T1000 (cell line): ENCODE results near the gene MAPKAPK3.

Experiments used
- DNase-seq: peaks from one replicate; lab custom pipeline; 2025; ENCODE audit warnings: mixed read lengths; lab: John Stamatoyannopoulos, UW

Gene MAPKAPK3

DNA sequence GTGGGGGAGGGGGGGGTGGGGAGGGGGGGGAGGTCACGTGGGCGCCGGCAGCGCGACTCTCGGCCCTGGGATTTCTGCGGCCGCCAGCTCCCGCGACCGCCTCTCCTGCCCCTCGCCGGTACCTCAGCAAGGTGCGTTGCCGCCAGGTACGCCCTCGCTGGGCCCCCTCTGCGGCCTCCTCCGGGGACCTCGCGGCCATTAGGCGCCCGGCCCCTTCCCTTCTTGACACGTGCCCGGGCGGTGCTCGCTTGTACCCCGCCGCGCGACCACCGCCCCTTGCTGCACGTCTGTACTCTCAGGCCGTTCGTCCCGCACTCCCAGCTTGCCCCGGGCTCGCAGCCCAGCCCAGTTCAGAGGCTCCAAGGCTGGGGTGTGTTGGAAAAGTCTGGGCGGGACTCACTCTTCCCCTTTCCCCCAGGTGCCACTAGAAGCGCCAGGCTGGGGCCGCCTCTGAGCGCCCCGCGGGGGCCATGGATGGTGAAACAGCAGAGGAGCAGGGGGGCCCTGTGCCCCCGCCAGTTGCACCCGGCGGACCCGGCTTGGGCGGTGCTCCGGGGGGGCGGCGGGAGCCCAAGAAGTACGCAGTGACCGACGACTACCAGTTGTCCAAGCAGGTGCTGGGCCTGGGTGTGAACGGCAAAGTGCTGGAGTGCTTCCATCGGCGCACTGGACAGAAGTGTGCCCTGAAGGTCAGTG lies at the start of gene MAPKAPK3:
Gene MAPKAPK3 (plus strand): TSS at position 56 of the 696 bp plus-strand sequence. CDS start 415 bp downstream, at position 471.
- no peak for DNase-seq

DNA sequence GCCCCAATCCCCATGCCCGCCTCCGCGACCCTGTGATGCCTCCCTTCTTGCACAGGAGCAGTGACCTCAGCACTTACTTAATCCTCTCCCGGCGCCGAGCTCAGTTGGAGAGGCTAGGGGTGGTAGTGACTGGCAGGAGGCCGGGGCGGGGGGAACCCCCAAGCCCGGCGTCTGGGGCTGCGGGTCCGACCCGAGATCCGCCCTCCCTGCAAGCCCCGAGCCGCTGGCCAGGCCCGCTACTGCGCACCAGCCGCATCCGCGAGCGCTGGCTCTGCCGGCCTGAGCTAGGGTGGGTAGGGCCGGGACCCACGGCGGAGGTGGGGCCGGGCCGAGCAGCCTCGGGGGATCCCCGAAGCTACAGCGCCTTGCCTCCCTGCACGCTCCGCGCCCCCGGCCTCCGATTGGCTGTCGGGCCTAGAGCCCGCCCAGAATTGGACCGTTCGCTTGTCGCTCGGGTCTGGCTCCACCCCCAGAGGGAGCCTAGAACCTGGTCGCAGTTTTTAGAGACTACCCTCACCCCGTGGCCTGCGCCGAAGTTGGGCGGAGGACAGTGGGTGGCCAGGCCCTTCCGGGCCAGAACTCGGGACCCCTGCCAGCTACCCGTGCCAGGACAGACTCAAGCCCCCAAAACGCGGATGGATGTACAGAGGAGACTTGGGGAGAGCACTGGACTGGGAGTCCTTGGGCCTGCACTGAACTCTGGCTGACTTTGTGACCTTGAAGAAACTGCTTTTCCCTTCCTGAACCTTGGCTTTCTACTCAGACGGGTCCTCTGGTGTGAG lies 49.4 kb upstream of the MAPKAPK3 start, which contains the start of gene C3orf18:
Gene C3orf18 (minus strand): TSS at position 362 of the 782 bp plus-strand sequence. CDS start 2,048 bp downstream, outside the sequence.
- peak; percentile 87 for DNase-seq

DNA sequence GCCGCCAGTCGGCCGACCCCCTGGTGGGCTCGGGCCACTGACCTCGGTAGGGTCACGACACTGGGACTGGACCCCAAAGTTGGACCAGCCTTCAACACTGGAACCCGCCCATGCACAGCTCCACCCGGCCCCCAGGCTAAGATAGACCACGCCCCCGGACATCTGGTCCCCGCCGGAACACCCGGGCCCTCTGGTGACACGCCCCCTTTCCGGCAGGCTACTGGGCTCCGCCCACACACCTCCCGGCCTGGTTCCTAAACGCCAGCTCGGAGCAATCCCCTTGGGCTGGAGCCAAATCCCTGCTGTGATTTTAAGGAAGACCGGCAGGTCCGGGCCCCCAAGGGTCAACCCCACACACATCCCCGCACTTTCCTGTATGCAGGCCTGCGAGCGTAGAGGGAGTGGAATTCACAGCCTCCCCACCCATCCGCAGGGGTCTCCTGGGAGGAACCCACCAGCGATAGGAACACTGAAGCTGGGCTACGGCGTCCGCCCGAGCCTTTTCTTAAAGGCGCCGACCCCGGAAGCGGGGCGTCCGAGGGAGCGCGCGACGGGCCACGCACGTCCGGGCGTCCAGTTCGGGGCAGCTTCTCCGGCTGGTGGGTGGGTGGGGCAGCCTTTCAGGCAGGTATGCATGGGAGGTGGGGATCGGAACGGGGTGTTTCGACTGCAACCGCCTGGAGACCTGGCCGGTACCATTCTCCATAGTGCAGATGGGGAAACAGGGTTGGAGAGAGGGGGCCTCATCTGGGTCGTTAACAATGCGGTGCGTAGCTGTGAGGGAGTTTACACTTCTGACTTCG lies 47.8 kb upstream of the MAPKAPK3 start, which contains the start of gene HEMK1:
Gene HEMK1 (plus strand): TSS at position 576 of the 803 bp plus-strand sequence. CDS start 1,583 bp downstream, outside the sequence.
- DNase-seq: peak; percentile 97

DNA sequence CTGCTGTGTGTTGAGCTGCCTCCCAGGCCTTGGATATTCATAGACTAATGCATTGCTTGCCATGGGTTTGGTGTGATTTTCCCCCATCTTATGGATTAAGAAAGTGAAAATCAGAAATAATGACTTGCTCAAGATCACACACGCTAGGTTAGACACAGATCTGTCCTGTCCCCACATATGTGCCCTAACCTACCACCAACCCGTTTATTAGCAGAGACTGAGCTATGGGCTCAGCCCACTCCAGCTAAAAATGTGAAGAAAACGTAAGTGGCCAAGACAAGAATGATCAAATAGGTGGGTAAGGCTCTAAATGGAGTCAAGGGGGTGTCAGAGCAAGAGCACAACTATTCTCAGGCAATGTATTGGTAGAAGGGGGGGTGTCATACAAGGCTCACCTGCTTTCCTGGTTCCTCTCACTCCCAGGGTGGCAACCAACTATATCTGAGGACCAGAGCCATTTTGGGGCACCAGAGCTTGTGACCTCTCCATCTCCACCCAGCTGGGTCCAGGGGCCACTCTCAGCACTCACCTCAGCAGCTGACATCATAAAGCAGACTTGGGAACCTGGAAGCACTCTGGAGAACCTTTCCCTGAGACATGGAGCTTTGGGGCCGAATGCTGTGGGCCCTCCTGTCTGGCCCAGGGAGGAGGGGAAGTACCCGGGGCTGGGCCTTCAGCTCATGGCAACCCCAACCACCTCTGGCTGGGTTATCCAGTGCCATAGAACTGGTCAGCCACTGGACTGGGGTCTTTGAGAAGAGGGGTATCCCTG lies 46.3 kb upstream of the MAPKAPK3 start:
- no peak for DNase-seq

DNA sequence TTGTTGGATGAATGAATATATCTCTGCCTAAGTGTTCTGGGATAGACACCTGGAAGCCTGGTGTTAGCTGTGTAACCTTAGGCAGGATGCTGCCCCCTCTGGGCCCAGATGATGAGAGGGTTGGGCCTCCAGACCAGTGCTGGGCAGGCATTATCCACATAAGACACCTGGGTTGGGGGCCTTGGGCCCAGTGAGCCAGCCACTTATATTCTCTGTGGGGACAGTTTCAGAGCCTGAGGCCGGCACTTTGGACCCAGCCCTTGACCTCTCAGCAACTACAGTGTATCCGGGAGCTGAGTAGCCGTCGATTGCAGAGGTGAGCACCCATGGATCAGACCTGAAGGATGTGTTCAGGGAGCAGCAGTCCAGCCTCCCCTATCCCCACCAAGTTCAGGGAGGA lies 45.5 kb upstream of the MAPKAPK3 start:
- DNase-seq: no peak

DNA sequence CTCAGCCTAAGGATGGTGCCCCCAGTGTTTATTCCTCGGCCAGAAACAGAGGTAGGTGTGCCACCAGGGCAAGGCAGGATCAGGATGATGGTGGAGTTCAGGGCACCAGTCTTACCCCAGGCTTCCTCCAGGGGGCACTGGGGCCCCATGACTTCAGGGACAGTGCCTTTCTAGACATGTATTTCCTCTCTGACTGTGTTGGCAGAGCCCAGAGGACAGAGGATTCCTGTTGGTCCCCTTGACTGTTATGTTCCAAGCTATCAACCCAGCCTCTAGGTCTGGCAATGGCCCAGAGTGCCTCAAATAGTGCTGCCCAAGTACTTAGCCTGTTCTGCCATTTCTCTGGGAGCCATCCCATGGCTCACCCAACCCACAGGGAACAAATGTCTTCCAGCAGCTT lies 44.8 kb upstream of the MAPKAPK3 start:
- DNase-seq: peak; percentile 57

DNA sequence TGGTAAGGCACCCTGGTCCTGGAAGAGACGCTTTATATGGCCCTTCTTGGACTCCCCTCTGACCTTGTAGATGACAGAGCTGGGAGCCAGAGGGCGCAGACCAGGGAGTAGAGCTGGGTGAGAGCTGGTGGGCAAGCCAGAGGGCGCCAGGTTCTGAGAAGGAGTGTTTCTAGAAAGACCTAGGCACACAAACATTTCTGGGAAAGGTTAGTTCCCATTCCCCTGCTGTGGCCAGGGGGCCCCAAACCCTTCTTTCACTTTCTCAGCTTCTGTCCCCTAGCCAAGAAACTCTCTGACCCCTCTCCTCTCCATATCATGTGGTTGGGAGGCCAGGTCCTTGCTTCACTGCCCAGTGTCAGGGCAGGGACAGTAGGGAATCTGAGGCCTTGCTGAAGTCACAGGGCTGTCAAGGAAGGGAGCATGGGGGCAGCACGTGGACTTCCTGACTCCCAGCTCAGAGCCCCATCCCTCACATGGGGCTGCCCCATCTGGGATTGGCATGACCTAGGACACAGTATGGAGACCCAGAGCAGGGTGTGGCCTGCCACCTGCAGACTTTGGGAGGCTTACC lies 44.1 kb upstream of the MAPKAPK3 start:
- DNase-seq: no peak

DNA sequence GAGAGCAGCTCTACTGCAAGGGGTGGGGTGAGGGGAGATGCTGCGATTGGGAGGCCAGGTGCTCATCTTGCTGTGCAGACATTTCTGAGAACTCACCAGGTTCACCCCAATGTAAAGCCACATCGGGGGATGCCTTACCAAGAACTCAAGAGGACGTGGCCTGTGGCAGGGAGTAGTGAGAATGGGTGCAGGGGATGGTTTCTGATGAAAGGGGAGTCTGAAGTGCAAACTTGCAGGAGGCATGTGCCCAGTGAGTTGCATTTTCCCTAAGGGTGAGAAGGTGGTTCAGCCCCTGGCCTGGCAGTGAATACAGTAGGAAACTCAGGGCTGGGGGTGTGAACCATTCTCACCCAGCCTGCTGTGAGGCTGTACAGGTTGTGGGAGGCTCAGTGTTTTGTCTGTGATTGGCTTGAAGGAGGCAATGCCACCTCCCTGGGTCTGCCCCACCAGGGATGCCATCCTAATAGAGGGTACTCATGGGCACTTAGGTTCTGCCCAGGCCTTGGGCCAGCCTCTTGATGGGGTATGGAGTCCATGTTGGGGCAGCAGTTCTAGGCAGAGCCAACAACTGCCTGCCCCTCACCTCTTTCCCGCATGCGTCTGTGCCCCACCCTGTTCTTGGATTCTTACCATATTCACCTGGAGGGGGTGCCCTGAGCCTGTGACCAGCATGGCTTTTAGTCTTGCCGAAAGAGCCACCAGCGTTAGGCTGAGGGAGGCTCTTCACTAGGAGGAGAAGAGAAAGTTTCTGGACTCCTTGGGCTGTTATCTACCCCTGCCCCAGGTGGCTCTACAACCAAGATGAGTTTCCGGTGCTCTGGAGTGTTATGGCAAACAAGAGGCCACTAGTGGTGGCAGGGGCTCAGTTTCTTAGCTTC lies 43.1 kb upstream of the MAPKAPK3 start:
- DNase-seq: no peak

DNA sequence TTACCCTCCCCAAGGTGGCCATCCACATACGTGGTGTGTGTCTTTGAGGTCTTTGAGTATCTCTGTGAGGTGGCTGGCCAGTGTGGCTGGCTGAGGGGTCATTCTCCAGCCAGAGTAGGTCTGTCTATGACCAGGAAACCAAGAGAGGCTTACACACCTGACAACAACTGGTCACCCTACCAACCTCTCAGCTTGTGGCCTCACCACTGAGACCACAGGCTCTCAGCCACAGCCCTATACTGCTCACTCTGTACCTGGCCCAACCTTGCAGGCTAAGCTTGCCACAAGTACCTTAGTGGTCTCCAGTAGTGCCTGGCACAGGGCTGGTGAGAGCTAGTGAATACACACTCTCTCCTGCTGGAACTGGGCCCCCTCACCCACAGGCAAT lies 42.5 kb upstream of the MAPKAPK3 start:
- no peak for DNase-seq

DNA sequence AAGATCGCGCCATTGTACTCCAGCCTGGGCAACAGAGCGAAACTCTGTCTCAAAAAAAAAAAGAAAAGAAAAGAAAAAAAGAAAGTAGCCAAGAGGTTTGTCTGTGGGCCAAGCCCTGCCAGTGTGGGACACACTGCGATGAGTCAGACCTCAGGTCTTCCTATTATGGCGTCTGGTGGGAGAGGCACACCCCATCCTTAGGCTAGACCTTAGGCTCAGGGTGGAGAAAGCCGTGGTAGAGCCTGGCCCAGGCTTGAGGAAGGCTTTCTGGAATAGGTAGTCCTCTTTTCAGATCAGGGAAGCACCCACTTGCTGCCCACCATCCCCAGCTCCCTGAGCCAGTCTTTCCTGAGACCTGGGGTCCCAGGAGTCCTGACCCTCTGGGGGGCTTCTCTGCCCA lies 41.6 kb upstream of the MAPKAPK3 start:
- no peak for DNase-seq

DNA sequence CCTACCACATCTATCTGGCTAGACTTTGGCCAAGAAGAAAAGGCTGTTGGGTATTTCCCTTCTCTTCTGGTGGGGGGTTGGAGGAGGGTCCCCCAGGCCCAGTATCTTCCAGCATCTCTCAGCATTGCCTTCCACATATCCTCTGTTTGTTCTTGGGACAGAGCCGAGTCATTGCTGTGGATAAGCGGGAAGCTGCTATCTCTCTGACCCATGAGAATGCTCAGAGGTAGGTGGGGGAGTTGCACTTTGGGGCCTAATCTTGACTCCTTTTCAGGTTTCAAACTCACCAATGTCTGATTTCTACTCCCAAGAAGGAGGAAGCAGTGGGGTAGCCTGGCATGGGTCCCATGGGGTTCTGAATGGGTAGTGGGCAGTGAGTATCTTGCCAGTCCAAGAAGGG lies 39.6 kb upstream of the MAPKAPK3 start:
- no peak for DNase-seq

DNA sequence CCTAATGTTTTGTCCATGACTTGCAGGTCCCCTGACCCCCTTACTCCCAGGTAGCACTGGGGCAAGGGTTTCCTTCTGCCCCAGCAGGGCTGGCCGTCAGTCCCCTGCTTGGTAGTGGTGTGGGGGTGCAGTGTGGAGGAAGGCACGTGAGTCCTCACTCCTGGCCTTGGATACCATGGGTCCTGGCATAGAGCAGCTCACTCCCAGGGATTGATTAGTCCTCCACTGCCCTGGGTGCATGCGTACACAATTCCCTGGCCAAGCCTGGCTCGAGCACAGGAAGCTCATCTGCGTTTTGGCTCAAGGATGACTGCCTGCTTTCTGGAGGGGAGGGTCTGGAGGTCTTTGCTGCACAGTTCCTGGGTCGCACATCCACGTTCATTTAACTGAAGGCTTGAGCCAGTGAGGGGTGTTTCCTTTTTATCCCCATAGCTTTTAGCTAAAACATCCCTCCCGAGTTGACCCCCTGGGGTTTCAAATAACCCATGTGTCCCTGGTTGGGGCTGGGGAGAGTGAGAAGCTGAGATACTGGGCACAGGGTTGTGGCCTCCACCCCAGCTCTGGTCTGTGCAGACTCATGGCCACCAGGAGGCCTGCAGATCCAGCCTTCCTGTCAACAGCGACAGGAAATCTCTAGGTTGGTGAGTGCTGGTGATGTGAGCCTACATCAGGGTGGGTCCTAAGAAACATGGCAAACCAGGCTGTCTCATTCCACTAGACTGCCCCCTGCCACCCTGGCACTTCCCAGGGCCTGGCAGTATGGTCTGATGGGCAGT lies 36.1 kb upstream of the MAPKAPK3 start:
- no peak for DNase-seq

DNA sequence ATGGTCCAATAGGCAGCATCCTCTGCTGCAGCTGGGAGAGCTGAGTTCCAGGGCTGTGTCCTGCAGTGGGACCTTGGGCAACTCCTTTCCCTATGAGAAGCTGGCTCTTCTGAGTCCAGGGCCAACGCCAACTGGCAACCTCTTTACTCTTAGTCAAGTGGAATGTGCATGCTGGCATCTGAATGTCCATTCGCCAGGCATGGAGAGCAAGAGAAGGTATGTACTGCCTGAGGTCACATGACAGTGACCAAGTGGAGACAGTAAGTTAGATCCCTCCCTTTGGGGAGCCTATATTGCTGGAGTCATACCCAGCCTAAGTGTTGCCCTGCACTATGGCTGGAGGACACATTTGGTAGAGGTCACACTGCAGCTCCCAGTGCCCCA lies 35.5 kb upstream of the MAPKAPK3 start:
- no peak for DNase-seq

DNA sequence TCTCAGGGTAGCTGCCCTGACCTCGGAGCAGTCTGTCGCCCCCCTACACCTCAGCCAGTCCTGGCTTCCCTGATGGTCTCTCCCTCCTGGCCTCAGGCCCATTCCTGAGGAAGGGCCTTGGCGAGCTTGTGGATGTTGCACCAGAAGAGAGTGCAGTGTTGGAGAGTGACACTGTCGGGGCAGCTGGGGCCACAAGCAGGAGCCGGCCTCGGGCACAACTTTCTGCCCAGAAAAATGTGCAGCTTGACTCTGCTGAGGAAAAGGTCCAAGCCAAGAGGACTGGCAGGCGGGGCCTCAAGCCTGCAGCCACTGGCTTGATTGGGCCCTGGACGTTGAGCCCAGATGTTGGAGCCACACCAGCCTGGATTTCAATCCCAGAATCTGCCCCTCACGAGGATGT lies 34.9 kb upstream of the MAPKAPK3 start:
- DNase-seq: no peak

DNA sequence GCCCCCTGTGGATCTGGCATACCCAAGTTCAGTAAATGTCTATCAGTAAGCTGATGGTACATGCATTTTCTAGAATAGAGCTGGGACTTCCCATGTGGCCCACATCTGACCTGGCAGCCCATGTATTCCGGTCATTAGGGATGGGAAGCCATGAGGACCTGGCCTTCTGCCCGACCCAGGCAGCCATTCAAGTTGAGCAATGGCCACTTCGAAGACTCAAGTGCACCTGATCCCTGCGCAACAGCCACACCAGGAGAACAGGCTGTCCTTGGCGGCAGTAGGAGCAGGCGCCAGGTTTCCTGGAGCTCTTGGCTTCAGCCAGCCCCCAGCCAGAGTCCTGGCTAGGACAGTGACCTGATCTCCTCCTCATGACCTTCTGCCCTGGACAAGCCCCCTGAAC lies 33.1 kb upstream of the MAPKAPK3 start:
- no peak for DNase-seq

DNA sequence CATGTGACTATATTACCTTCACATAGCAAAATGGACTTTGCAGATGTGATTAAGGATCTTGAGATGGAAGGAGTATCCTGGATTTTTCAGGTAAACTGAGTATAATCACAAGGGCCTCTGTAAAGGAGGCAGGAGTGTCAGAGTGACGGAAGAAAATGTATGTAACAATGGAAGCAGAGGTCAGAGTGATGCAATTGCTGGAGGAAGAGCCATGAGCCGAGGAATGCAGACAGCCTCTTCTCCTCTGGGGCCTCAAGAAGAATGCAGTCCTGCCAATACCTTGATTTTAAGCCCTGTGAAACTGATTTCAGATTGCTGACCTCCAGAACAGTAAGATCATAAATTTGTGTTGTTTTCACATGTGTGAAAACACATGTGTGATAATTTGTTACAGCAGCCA lies 32.6 kb upstream of the MAPKAPK3 start:
- no peak for DNase-seq

DNA sequence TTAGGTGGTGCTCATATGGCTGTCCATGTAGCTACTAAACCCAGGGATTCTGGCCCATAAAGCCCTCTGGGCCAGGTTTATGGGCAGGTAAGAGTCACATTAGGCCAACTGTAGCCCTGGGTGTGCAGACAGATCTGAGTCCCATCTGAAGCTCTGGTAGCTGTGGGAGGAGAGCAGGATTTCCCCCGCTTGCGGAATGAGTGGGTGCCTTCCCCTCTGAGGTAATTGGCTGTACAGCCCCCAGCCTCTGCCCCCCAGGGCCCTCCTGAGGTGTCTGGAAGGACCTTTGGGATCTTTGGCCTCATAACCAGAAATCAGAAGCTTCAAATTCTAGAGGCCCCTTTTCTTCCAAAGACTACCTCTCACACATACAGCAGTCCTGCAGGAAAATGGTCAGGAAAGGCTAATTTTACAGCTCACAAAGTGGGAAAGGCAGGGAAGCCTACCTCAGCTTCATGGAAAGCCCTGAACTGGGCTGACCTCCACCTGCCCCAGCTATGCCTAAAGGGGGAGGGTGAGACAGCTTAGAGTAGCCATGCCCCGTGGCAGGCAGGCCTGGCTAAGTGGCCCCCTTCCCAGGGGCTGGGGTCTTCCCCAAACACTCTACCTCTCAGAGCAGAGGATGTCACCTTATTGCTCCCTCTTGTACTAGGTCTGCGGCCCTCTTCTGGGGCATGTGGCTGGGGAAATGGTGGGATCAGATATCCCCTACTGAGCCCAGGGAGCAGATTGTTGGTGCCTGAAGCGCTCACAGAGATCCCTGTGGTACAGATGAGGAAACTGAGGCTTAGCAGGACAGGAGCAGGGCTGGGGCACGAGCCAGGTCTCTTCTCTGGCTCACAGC lies 30.8 kb upstream of the MAPKAPK3 start:
- no peak for DNase-seq

DNA sequence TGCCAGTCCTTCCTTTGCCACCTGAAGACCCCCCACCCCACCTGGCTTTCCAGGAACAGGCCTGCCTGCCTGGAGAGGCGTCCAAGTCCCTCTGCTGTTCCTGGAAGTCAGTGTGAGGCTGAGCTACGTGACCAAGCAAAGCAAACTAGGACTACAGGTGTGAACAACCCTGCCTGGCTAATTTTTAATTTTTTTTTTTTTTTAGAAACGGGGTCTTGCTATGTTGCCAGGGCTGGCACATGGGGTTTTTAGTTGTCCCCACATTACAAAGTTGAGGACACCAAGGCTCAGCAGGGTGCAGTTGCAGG lies 30.2 kb upstream of the MAPKAPK3 start:
- DNase-seq: no peak

DNA sequence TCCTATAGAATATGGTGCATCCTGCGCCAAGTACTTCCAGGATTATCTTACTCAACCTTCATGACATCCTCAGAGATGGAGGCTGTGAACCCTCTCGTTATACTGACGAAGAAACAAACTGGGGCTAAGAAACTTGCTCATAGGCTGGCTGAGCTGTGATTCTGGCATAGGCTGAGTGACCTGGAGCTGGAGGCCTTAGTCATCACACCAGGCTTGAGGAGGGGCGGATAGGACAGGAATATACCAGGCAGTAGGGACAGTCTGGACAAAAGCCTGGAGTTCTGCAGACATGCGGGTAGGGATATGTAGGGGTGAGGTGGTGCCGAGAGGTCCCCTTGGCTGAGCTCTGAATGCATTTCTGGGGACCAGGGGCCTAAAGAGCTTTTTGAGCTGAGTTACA lies 29.6 kb upstream of the MAPKAPK3 start:
- DNase-seq: no peak
